HCT116 (cell line): ENCODE measurements around the gene ZNF628.

Experiments
- CTCF ChIP-seq, 3 experiments: fragments of 200-600 bp in 1 of 3; sonication (generic) in 1 of 3; IDR thresholded peaks in 2 of 3; conservative IDR thresholded peaks in 1 of 3; 2 replicates each; pipeline ENCODE4 v1.5.1; 2012 to 2017; ENCODE audit warnings: low read depth in 2 of 3, low read length in 2 of 3, antibody characterized with exemption in 1 of 3, borderline replicate concordance in 1 of 3, control low read depth in 1 of 3, mild to moderate bottlenecking in 1 of 3, mixed read lengths in 1 of 3, mixed run types in 1 of 3, moderate library complexity in 1 of 3; ENCODE audit not compliant: insufficient read depth in 1 of 3
- EZH2 ChIP-seq: fragments of 200-600 bp; sonication (generic); IDR thresholded peaks from 2 replicates; pipeline ENCODE4 v1.6.1; 2017; ENCODE audit warnings: antibody characterized with exemption, mixed run types
- EZH2phosphoT487 ChIP-seq: fragments of 200-600 bp; IDR thresholded peaks from 2 replicates; pipeline ENCODE4 v1.6.1; 2018; ENCODE audit warnings: antibody characterized with exemption, borderline replicate concordance
- JUND ChIP-seq: IDR thresholded peaks from 2 replicates; pipeline ENCODE4 v1.6.1; 2012
- MAX ChIP-seq: IDR thresholded peaks from 2 replicates; pipeline ENCODE4 v1.6.1; 2012
- POLR2A ChIP-seq: IDR thresholded peaks from 2 replicates; pipeline ENCODE4 v1.7.0; 2011; ENCODE audit warnings: borderline replicate concordance; ENCODE audit not compliant: insufficient read depth, insufficient read length; ENCODE audit errors: extremely low read depth
- POLR2AphosphoS5 ChIP-seq: IDR thresholded peaks from 2 replicates; pipeline ENCODE4 v1.6.1; 2011; ENCODE audit warnings: mild to moderate bottlenecking, low read depth, low read length, moderate library complexity
- RAD21 ChIP-seq: IDR thresholded peaks from 2 replicates; pipeline ENCODE4 v1.6.1; 2012; ENCODE audit warnings: low read depth, mild to moderate bottlenecking
- SIN3A ChIP-seq: IDR thresholded peaks from 2 replicates; pipeline ENCODE4 v1.6.1; 2012; ENCODE audit warnings: low read depth
- ZNF274 ChIP-seq: fragments of 200-500 bp; sonication (Bioruptor generic); IDR thresholded peaks from 2 replicates; pipeline ENCODE4 v1.6.1; 2014; ENCODE audit warnings: mild to moderate bottlenecking, low read depth, low read length, inconsistent platforms
- TF ChIP-seq, protein P1 (sequence below): IDR thresholded peaks from 2 replicates; pipeline ENCODE4 v1.6.1; 2012; ENCODE audit warnings: low read depth

GRCh38 chr19:55452749-55453346 lies 23.6 kb upstream of the ZNF628 start:
- TF ChIP-seq CTCF (IDR thresholded peaks at IDR 0.05 in 2 of 3, conservative IDR thresholded peaks at IDR 0.05 in 1 of 3; ENCODE audit: borderline replicate concordance in 1 of 3, insufficient read depth in 1 of 3, low read depth in 2 of 3, low read length in 2 of 3) (no peak), MAX (no peak), EZH2 (no peak), RAD21 (no peak), ZNF274 (no peak), JUND (no peak), SIN3A (no peak), POLR2A (no peak), POLR2AphosphoS5 (no peak), EZH2phosphoT487 (no peak)
- TF ChIP-seq, protein P1, sequence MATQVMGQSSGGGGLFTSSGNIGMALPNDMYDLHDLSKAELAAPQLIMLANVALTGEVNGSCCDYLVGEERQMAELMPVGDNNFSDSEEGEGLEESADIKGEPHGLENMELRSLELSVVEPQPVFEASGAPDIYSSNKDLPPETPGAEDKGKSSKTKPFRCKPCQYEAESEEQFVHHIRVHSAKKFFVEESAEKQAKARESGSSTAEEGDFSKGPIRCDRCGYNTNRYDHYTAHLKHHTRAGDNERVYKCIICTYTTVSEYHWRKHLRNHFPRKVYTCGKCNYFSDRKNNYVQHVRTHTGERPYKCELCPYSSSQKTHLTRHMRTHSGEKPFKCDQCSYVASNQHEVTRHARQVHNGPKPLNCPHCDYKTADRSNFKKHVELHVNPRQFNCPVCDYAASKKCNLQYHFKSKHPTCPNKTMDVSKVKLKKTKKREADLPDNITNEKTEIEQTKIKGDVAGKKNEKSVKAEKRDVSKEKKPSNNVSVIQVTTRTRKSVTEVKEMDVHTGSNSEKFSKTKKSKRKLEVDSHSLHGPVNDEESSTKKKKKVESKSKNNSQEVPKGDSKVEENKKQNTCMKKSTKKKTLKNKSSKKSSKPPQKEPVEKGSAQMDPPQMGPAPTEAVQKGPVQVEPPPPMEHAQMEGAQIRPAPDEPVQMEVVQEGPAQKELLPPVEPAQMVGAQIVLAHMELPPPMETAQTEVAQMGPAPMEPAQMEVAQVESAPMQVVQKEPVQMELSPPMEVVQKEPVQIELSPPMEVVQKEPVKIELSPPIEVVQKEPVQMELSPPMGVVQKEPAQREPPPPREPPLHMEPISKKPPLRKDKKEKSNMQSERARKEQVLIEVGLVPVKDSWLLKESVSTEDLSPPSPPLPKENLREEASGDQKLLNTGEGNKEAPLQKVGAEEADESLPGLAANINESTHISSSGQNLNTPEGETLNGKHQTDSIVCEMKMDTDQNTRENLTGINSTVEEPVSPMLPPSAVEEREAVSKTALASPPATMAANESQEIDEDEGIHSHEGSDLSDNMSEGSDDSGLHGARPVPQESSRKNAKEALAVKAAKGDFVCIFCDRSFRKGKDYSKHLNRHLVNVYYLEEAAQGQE, result no peak
